Measurements from ENCODE around the gene SHISA9.

DNA sequence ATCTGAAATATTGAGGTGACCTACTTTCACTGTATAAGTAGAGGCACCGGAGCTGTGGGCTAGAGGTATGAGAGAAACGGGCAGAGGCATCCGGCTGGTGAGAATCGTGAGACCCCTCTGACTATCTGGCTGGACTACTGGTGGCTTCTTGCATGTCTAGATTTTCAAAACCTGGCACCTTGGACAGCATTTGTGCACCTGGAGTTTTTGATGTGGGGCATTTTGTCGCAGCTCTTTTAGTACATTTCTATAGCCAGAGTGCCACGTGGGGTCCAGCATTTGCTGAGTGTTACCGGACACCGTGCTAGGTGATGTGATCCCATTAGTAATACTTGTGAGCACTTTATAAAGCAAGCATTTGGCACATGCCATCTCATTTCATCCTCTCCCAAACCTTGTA is 32.6 kb upstream of the SHISA9 start:
- no peak for TF ChIP-seq ZFP3 (CRISPR knock-in tag; IDR thresholded peaks at IDR 0.05)
- TF ChIP-seq, protein P1, sequence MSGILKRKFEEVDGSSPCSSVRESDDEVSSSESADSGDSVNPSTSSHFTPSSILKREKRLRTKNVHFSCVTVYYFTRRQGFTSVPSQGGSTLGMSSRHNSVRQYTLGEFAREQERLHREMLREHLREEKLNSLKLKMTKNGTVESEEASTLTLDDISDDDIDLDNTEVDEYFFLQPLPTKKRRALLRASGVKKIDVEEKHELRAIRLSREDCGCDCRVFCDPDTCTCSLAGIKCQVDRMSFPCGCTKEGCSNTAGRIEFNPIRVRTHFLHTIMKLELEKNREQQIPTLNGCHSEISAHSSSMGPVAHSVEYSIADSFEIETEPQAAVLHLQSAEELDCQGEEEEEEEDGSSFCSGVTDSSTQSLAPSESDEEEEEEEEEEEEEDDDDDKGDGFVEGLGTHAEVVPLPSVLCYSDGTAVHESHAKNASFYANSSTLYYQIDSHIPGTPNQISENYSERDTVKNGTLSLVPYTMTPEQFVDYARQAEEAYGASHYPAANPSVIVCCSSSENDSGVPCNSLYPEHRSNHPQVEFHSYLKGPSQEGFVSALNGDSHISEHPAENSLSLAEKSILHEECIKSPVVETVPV (CRISPR knock-in tag; IDR thresholded peaks at IDR 0.05), result no peak
